GM19468 (cell line): Measurements from ENCODE around the gene OTULIN.

Source experiments
- ATAC-seq: cut with Tn5 transposase; IDR thresholded peaks from one replicate; pipeline ENCODE4 v1.9.1; 2021; ENCODE audit warnings: mild to moderate bottlenecking, moderate library complexity, moderate number of reproducible peaks; ENCODE audit not compliant: unreplicated experiment; ENCODE audit errors: extremely low read depth

The OTULIN gene

GRCh38 chr5:14693070-14693469 is 28.6 kb downstream of the OTULIN start:
- ATAC-seq = no peak

DNA sequence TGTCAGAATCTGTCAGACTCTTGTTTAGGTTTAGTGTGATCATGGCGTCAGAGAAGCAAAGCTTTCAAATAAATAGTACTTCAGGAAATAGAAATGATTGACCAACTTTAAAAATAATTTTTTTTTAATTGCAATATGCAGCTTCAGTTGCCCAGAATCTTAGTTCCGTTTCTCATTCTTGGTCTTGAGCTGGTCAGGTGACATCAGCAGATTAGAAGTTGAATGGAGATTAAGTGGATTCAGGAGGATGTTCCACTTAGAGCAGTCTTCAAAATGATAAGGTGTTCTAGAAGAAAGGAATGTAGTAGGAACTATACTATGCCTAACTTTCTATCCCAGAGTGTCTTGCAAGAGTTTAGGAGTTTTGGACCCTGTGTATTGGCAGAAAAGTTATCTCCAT is 30.6 kb downstream of the OTULIN start:
- ATAC-seq = no peak

DNA sequence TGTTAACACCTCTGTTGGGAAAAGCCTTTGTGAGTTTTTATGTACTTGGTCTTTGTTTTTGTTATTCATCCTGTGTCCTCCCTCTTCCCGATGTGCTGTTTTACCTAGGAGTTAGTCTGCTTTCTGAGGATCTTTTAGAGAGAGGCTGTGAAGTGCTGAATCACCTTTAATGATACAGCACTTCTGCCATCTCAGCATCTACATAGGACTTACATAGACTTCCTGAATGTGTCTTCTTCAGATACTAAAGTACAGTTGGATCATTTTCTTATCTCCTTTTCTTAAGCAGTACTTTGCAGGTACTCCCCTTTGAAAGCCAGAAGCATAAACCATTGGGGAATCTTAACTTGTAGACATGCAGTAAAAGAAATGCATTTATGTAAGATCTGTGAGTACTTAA is 31.5 kb downstream of the OTULIN start:
- ATAC-seq = no peak

- no peak for ATAC-seq
Measured at GRCh38 chr5:14696851-14697250, 32.3 kb downstream of the OTULIN start.

GRCh38 chr5:14698495-14698894 is 34.0 kb downstream of the OTULIN start:
- no peak for ATAC-seq

- no peak for ATAC-seq
Measured at GRCh38 chr5:14699159-14699558, 34.6 kb downstream of the OTULIN start.

- ATAC-seq = no peak
Measured at GRCh38 chr5:14699807-14700400, 35.4 kb downstream of the OTULIN start.

GRCh38 chr5:14700478-14701436 is 36.2 kb downstream of the OTULIN start:
- ATAC-seq = no peak

DNA sequence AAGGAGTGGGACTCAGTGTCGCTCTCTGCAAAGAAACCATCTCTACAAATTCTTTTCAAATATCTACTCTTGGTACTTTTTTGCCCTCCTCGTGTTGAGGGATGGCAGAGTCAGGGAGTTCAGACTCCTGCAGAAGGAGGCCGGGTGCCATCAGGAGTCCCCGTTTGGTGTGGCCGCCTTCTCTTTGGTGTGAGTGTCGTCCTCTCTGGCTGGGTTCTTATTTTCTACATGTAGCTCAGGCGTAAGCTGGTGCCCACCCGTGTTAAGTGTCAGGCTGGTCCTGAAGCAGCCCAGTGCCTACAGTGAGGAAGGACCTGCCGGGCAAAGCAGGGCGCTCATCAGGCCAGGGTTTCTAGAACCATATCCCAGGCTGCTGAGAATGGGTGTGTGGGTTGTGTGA is 37.0 kb downstream of the OTULIN start:
- ATAC-seq = no peak

GRCh38 chr5:14702238-14702839 is 37.8 kb downstream of the OTULIN start:
- no peak for ATAC-seq

GRCh38 chr5:14705556-14705955 is 41.0 kb downstream of the OTULIN start:
- ATAC-seq = no peak

- ATAC-seq = no peak
Measured at GRCh38 chr5:14706615-14707021, 42.1 kb downstream of the OTULIN start.

GRCh38 chr5:14707811-14708390 is 43.4 kb downstream of the OTULIN start:
- no peak for ATAC-seq

DNA sequence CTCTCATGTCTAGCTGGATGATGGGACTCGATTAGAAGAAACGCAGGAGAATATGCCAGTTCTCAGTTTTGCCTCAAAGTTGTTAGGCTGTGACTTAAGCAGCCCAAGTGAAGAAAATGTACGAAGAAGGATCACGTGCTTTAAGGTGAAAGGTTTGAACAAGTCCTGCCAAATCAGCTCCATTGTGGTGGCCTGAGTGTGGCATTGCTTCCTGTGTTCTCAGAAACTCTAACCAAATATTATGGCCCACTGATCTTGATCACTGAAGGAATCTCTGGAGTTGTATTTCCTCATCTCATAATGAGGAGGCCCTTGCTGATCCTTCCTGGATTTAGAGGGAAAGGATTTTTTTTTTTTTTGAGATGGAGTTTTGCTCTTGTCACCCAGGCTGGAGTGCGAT is 44.0 kb downstream of the OTULIN start:
- no peak for ATAC-seq

GRCh38 chr5:14710313-14710994 is 45.9 kb downstream of the OTULIN start:
- no peak for ATAC-seq

- no peak for ATAC-seq
Measured at GRCh38 chr5:14712131-14712530, 47.6 kb downstream of the OTULIN start.

DNA sequence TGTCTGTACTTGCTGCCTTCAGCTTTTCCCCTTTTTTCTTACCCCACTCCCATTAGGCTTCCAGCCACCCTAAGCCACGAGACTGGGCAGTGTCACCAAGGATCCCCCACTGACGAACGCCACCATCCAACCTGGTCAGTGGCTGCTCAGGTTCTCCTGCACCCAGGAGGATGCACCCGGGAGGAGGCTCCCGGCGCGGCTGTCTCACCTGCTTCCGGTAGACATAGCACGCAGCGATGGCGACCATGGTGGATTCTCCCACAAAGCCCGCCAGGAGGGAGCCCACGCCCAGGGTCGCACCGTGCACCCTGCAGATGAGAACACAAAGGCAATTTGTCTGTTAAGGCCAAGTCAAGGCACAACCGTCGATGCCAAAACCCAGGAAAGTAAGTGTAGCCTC is 48.1 kb downstream of the OTULIN start:
- ATAC-seq = no peak

GRCh38 chr5:14713476-14714390 is 49.2 kb downstream of the OTULIN start:
- ATAC-seq = no peak

- ATAC-seq = no peak
Measured at GRCh38 chr5:14714706-14715105, 50.2 kb downstream of the OTULIN start.
